Measurements from ENCODE around the gene BMPR1A.
"Not testable (repeated sequence)": the region's sequence is repeated elsewhere in the genome, so short reads cannot be mapped to it uniquely, and the experiment has no call there.

The BMPR1A gene

DNA sequence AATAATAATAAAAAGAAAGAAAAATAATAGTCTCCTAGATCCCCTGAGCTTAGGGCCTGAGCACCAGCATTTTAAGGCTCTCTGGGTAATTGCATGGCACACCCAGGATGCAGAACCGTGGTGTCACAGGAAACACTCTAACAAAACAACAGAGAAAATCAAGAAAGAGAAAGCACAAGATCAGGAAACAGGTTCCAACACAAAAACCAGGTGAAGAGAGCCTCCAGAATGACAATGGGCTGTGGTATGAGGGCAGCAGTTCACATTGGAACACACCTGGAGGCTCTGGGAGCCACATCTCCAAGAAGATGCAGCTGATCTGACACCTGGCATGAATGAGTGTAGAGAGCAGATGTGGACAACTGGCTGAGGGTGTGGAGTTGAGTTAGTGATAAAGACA lies 193.9 kb downstream of the BMPR1A start:
- Histone ChIP-seq H3K36me3 (ENCODE audit: control insufficient read depth, low read length) (no peaks in the 10 kb centered on the region), H3K79me2 (ENCODE audit: control insufficient read depth, low read length) (no peaks in the 10 kb centered on the region), H3K9me2 (replicated peaks; ENCODE audit: control insufficient read depth, low read length) (no peaks in the 10 kb centered on the region), H3K4me2 (ENCODE audit: low read length) (no peak overlapping the region), H3K27ac (ENCODE audit: low read depth, low read length) (no peak overlapping the region), H3K4me1 (ENCODE audit: control insufficient read depth, low read length) (no peaks in the 10 kb centered on the region), H3K27me3 (ENCODE audit: control insufficient read depth, low read length) (no peaks in the 10 kb centered on the region), H3K9me3 (ENCODE audit: control insufficient read depth, insufficient read depth, low read length) (peaks cover 7% of the 10 kb centered on the region; the same call in 1 of the 2 replicates), H3F3A (ENCODE audit: control insufficient read depth, insufficient read depth) (no peaks in the 10 kb centered on the region), H4K20me1 (ENCODE audit: control insufficient read depth, insufficient read depth, low read depth, low read length) (no peaks in the 10 kb centered on the region), H3K4me3 (ENCODE audit: low read length) (no peak overlapping the region)
- no peak for TF ChIP-seq EZH2phosphoT487 (IDR thresholded peaks at IDR 0.05; ENCODE audit: borderline replicate concordance, low read length)
- TF ChIP-seq, protein P1, sequence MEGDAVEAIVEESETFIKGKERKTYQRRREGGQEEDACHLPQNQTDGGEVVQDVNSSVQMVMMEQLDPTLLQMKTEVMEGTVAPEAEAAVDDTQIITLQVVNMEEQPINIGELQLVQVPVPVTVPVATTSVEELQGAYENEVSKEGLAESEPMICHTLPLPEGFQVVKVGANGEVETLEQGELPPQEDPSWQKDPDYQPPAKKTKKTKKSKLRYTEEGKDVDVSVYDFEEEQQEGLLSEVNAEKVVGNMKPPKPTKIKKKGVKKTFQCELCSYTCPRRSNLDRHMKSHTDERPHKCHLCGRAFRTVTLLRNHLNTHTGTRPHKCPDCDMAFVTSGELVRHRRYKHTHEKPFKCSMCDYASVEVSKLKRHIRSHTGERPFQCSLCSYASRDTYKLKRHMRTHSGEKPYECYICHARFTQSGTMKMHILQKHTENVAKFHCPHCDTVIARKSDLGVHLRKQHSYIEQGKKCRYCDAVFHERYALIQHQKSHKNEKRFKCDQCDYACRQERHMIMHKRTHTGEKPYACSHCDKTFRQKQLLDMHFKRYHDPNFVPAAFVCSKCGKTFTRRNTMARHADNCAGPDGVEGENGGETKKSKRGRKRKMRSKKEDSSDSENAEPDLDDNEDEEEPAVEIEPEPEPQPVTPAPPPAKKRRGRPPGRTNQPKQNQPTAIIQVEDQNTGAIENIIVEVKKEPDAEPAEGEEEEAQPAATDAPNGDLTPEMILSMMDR (IDR thresholded peaks at IDR 0.05; ENCODE audit: low read depth, low read length, poor library complexity, severe bottlenecking), result no peak

DNA sequence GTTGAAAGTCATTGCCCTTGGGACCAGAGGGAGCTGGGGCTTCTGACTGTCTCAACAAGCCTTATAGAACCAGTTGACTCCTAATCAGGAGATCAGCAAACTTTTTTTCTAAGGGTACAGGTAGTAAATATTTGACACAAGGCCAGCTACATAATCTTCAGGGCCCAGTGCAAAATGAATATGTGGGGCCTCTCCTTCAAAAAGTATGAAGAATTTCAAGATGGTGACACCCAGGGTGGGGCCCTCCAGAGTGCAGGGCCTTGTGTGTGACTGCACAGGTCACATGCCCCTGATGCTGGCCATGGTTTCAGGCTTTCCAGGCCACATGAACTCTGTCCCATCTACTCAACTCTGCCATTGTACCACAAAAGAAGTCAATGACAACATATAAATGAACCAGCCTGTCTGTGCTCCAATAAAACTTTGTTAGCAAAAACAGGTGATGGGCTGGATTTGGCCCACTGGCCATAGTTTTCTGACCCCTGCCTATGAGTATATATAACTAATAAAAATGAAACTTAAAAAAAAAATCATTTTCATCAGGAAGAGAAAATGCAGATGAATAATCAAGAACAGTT lies 194.9 kb downstream of the BMPR1A start:
- Histone ChIP-seq H3K36me3 (ENCODE audit: control insufficient read depth, low read length) (no peaks in the 10 kb centered on the region), H4K20me1 (ENCODE audit: control insufficient read depth, insufficient read depth, low read depth, low read length) (no peaks in the 10 kb centered on the region), H3K9me2 (replicated peaks; ENCODE audit: control insufficient read depth, low read length) (no peaks in the 10 kb centered on the region), H3K27ac (ENCODE audit: low read depth, low read length) (no peak overlapping the region), H3K9me3 (ENCODE audit: control insufficient read depth, insufficient read depth, low read length) (peaks cover 7% of the 10 kb centered on the region; the same call in 1 of the 2 replicates), H3K27me3 (ENCODE audit: control insufficient read depth, low read length) (no peaks in the 10 kb centered on the region), H3F3A (ENCODE audit: control insufficient read depth, insufficient read depth) (no peaks in the 10 kb centered on the region), H3K4me1 (ENCODE audit: control insufficient read depth, low read length) (no peaks in the 10 kb centered on the region), H3K4me3 (ENCODE audit: low read length) (no peak overlapping the region), H3K79me2 (ENCODE audit: control insufficient read depth, low read length) (no peaks in the 10 kb centered on the region), H3K4me2 (ENCODE audit: low read length) (no peak overlapping the region)
- TF ChIP-seq EZH2phosphoT487 (IDR thresholded peaks at IDR 0.05; ENCODE audit: borderline replicate concordance, low read length), result no peak
- TF ChIP-seq, protein P1 (IDR thresholded peaks at IDR 0.05; ENCODE audit: low read depth, low read length, poor library complexity, severe bottlenecking), result no peak

DNA sequence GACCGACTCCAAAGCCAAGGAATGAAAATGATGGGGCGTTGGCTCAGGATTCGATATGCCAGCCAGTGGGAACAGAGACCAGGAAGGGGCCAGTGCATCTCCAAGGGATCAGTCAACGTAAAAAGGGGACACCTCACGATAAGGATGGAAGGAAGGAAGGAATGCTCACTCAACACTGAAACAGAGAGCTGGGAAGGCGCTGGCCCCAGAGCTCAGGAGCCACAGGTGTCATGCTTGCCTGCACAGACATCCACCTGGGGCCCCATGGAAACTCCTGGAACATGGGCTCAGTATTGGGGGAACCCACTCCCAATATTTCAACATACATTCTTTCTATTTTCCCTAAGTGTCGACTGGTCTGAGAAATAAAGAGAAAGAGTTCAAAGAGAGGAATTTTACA lies 195.7 kb downstream of the BMPR1A start:
- no peaks in the 10 kb centered on the region for H3F3A ChIP-seq (ENCODE audit: control insufficient read depth, insufficient read depth)
- H3K4me2 ChIP-seq (ENCODE audit: low read length), result no peak overlapping the region
- H3K4me3 ChIP-seq (ENCODE audit: low read length), result no peak overlapping the region
- no peaks in the 10 kb centered on the region for H3K27me3 ChIP-seq (ENCODE audit: control insufficient read depth, low read length)
- no peak overlapping the region for H3K27ac ChIP-seq (ENCODE audit: low read depth, low read length)
- no peaks in the 10 kb centered on the region for H4K20me1 ChIP-seq (ENCODE audit: control insufficient read depth, insufficient read depth, low read depth, low read length)
- no peak for TF ChIP-seq EZH2phosphoT487 (IDR thresholded peaks at IDR 0.05; ENCODE audit: borderline replicate concordance, low read length)
- TF ChIP-seq, protein P1 (IDR thresholded peaks at IDR 0.05; ENCODE audit: low read depth, low read length, poor library complexity, severe bottlenecking), result no peak
- no peaks in the 10 kb centered on the region for H3K79me2 ChIP-seq (ENCODE audit: control insufficient read depth, low read length)
- H3K4me1 ChIP-seq (ENCODE audit: control insufficient read depth, low read length), result no peaks in the 10 kb centered on the region
- peaks cover 7% of the 10 kb centered on the region; the same call in 1 of the 2 replicates for H3K9me3 ChIP-seq (ENCODE audit: control insufficient read depth, insufficient read depth, low read length)
- H3K36me3 ChIP-seq (ENCODE audit: control insufficient read depth, low read length), result no peaks in the 10 kb centered on the region
- H3K9me2 ChIP-seq (replicated peaks; ENCODE audit: control insufficient read depth, low read length), result no peaks in the 10 kb centered on the region

DNA sequence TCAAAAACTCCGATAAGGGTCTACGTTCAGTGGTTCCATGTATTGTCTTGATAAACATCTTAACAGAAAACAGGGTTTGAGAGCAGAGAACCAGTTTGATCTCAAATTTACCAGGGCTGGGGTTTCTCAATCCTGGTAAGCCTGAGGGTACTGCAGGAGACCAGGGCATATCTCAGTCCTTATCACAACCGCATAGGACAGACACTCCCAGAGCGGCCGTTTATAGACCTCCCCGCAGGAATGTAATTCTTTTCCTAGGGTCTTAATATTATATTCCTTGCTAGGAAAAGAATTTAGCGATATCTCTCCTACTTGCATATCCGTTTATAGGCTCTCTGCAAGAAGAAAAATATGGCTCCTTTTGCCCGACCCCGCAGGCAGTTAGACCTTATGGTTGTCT lies 196.3 kb downstream of the BMPR1A start:
- not testable (repeated sequence) for H4K20me1 ChIP-seq (ENCODE audit: control insufficient read depth, insufficient read depth, low read depth, low read length); H3K27ac ChIP-seq (ENCODE audit: low read depth, low read length); H3F3A ChIP-seq (ENCODE audit: control insufficient read depth, insufficient read depth); H3K4me1 ChIP-seq (ENCODE audit: control insufficient read depth, low read length); H3K9me2 ChIP-seq (replicated peaks; ENCODE audit: control insufficient read depth, low read length); H3K4me2 ChIP-seq (ENCODE audit: low read length); H3K9me3 ChIP-seq (ENCODE audit: control insufficient read depth, insufficient read depth, low read length); H3K36me3 ChIP-seq (ENCODE audit: control insufficient read depth, low read length); H3K27me3 ChIP-seq (ENCODE audit: control insufficient read depth, low read length); H3K4me3 ChIP-seq (ENCODE audit: low read length); H3K79me2 ChIP-seq (ENCODE audit: control insufficient read depth, low read length)

All from DOHH2 (cell line).